ENCODE results near the gene FAT1.

DNA sequence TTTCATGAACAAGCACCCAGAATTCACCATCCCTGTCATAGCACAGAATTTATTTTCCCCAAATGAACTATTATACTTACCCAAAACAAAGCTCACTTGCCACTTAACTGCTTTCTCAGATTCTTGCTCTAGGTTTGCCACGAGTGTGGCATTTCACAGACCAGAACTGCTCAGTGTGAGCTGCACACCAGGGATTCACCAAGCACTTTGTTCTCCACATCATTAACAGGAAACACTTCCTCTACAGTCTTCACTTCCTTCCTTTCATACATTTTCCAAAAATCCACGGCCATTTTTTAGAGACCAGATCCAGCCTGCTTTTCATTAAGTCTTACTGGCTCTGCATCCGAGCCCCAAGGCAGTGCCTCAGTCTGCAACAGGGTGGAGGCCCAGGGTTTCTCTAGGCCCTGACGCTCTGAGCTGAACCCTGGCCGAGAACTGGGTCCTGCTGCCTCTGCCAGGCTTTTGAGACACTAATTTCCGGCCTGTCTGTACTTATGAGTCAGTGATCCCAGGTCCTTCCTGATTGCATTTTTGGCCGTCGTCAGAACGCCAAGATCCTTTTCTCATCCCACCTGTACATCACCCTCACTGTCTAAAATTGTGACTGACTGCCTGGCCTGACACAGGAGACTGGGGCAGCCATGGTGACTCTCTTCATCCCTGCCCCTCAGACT lies 100.7 kb downstream of the FAT1 start:
- TF ChIP-seq POLR2AphosphoS5 (IDR thresholded peaks at IDR 0.05; ENCODE audit: low read depth, low read length) (no peak), POLR2A (IDR thresholded peaks at IDR 0.05; ENCODE audit: low read depth, low read length) (no peak)
